HCT116 (cell line): ENCODE data around the gene ZNRF3. TPM values are rescaled to one million over a fixed set of nuclear protein-coding genes. Genes with fewer than 3 reads are reported as not detected.
"Not testable (repeated sequence)": the region's sequence is repeated elsewhere in the genome, so short reads cannot be mapped to it uniquely, and the experiment has no call there.

Source experiments
- ATAC-seq: fragments of 200-7000 bp; cut with Tn5 transposase; 2 replicates; pipeline ENCODE4 v1.9.1; 2020; ENCODE audit warnings: mild to moderate bottlenecking, moderate library complexity
- BruUV-seq: library from RNA; stranded (reverse); fragments of 400-500 nt; replicated peaks from 2 replicates; lab custom pipeline; 2021; lab: Mats Ljungman, UMichigan
- CTCF ChIA-PET: fragments of 300-600 bp; sonication (Branson Sonifier 250); formaldehyde crosslinking; loops from one replicate; lab custom pipeline; 2021; ENCODE audit warnings: antibody characterized with exemption; lab: Charles Lee
- POLR2A ChIA-PET: fragments of 300-600, 350-600 bp; sonication (Branson Sonifier 250); formaldehyde crosslinking; loops from one replicate; lab custom pipeline; 2021; ENCODE audit warnings: antibody characterized with exemption; lab: Charles Lee
- RAD21 ChIA-PET, 2 experiments: fragments of 300-600 bp; sonication (Branson Sonifier 250); formaldehyde crosslinking; loops; one replicate each; lab custom pipeline; 2023; ENCODE audit warnings: low total read pairs in 2 of 2; ENCODE audit not compliant: uncharacterized antibody in 2 of 2, unreplicated experiment in 2 of 2, low non-redundant PET in 1 of 2; lab: Charles Lee
- DNase-seq: peaks from one replicate; pipeline ENCODE4 v3.0.0-alpha.2; 2010; ENCODE audit warnings: low read depth, low spot score
- H2AFZ ChIP-seq: fragments of 200-600 bp; shearing (Covaris generic), sonication (generic); 2 replicates; pipeline ENCODE4 v1.6.1; 2017; ENCODE audit warnings: low read depth, mixed run types, mixed read lengths, antibody characterized with exemption, low read length; ENCODE audit not compliant: poor library complexity, severe bottlenecking
- H3K27ac ChIP-seq: 2 replicates; pipeline ENCODE4 v1.5.1; 2012; ENCODE audit warnings: low read depth, low read length
- H3K27me3 ChIP-seq: fragments of 200-600 bp; sonication (generic); 2 replicates; pipeline ENCODE4 v1.6.1; 2016; ENCODE audit warnings: mixed run types, low read length, mixed read lengths; ENCODE audit not compliant: insufficient read depth
- H3K36me3 ChIP-seq, 2 experiments: fragments of 200-500 bp in 1 of 2; fragments of 200-600 bp in 1 of 2; sonication (Bioruptor generic) in 1 of 2; sonication (generic) in 1 of 2; 2 replicates each; pipeline versions ENCODE4 v1.5.1 to v1.6.1; 2014 to 2016; ENCODE audit warnings: low read length in 2 of 2, inconsistent platforms in 1 of 2, mixed read lengths in 1 of 2, mixed run types in 1 of 2; ENCODE audit not compliant: insufficient read depth in 2 of 2, control insufficient read depth in 1 of 2
- H3K4me1 ChIP-seq, 2 experiments: fragments of 200-600 bp in 1 of 2; sonication (generic) in 1 of 2; 2 replicates each; pipeline versions ENCODE4 v1.5.1 to v1.6.1; 2012 to 2017; ENCODE audit warnings: low read length in 2 of 2, inconsistent platforms in 1 of 2, mild to moderate bottlenecking in 1 of 2, mixed read lengths in 1 of 2, mixed run types in 1 of 2, moderate library complexity in 1 of 2; ENCODE audit not compliant: insufficient read depth in 2 of 2, control insufficient read depth in 1 of 2
- H3K4me2 ChIP-seq: fragments of 200-600 bp; sonication (generic); 2 replicates; pipeline ENCODE4 v1.6.1; 2017; ENCODE audit warnings: mixed run types, low read length, mixed read lengths
- H3K4me3 ChIP-seq, 2 experiments: fragments of 200-600 bp in 1 of 2; sonication (generic) in 1 of 2; replicated peaks in 1 of 2; 2 replicates each; pipeline ENCODE4 v1.5.1; 2011 to 2016; ENCODE audit warnings: low read length in 2 of 2, control low read depth in 1 of 2, low read depth in 1 of 2, mild to moderate bottlenecking in 1 of 2, mixed read lengths in 1 of 2, mixed run types in 1 of 2
- H3K79me2 ChIP-seq: fragments of 200-600 bp; sonication (generic); 2 replicates; pipeline ENCODE4 v1.6.1; 2017; ENCODE audit warnings: mild to moderate bottlenecking, mixed run types, low read length, moderate library complexity, mixed read lengths; ENCODE audit not compliant: insufficient read depth
- H3K9ac ChIP-seq: fragments of 200-600 bp; sonication (generic); 2 replicates; pipeline ENCODE4 v1.6.1; 2016; ENCODE audit warnings: low read length, mixed read lengths
- H3K9me2 ChIP-seq: fragments of 200-600 bp; sonication (generic), shearing (Covaris generic); 2 replicates; pipeline ENCODE4 v1.6.1; 2017; ENCODE audit warnings: mixed run types, mild to moderate bottlenecking, moderate library complexity; ENCODE audit not compliant: insufficient read depth
- H3K9me3 ChIP-seq, 2 experiments: fragments of 200-500 bp in 1 of 2; fragments of 200-600 bp in 1 of 2; sonication (Bioruptor generic) in 1 of 2; sonication (generic) in 1 of 2; 2 replicates each; pipeline ENCODE4 v1.6.1; 2014 to 2017; ENCODE audit warnings: low read length in 2 of 2, mixed read lengths in 2 of 2, inconsistent platforms in 1 of 2, low read depth in 1 of 2, mild to moderate bottlenecking in 1 of 2, mixed run types in 1 of 2, moderate library complexity in 1 of 2; ENCODE audit not compliant: control insufficient read depth in 1 of 2, insufficient read depth in 1 of 2
- H4K20me1 ChIP-seq: fragments of 200-600 bp; sonication (generic), shearing (Covaris generic); 2 replicates; pipeline ENCODE4 v1.6.1; 2017; ENCODE audit warnings: mixed run types, mild to moderate bottlenecking, moderate library complexity; ENCODE audit not compliant: insufficient read depth
- CEBPB ChIP-seq: IDR thresholded peaks from 2 replicates; pipeline ENCODE4 v1.6.1; 2012; ENCODE audit warnings: low read depth
- EGR1 ChIP-seq: IDR thresholded peaks from 2 replicates; pipeline ENCODE4 v1.6.1; 2012; ENCODE audit warnings: low read depth
- EZH2 ChIP-seq: fragments of 200-600 bp; sonication (generic); IDR thresholded peaks from 2 replicates; pipeline ENCODE4 v1.6.1; 2017; ENCODE audit warnings: antibody characterized with exemption, mixed run types
- JUND ChIP-seq: IDR thresholded peaks from 2 replicates; pipeline ENCODE4 v1.6.1; 2012
- POLR2A ChIP-seq: IDR thresholded peaks from 2 replicates; pipeline ENCODE4 v1.7.0; 2011; ENCODE audit warnings: borderline replicate concordance; ENCODE audit not compliant: insufficient read depth, insufficient read length; ENCODE audit errors: extremely low read depth
- RAD21 ChIP-seq: IDR thresholded peaks from 2 replicates; pipeline ENCODE4 v1.6.1; 2012; ENCODE audit warnings: low read depth, mild to moderate bottlenecking
- SIN3A ChIP-seq: IDR thresholded peaks from 2 replicates; pipeline ENCODE4 v1.6.1; 2012; ENCODE audit warnings: low read depth
- SRF ChIP-seq: IDR thresholded peaks from 2 replicates; pipeline ENCODE4 v1.6.1; 2012; ENCODE audit warnings: low read depth
- TCF7L2 ChIP-seq: IDR thresholded peaks from 2 replicates; pipeline ENCODE4 v1.7.0; 2011; ENCODE audit warnings: borderline replicate concordance, inconsistent platforms; ENCODE audit not compliant: insufficient read depth, insufficient read length; ENCODE audit errors: extremely low read depth
- intact Hi-C: fragments of 100-400 bp; cut with micrococcal nuclease; formaldehyde crosslinking; loops from 2 replicates; pipeline ENCODE4 v1.10.0; 2022
- total RNA-seq: library from RNA; stranded (reverse); gene quantifications from one replicate; pipeline ENCODE4 v1.2.1, GENCODE V29; 2021; ENCODE audit not compliant: unreplicated experiment
- TF ChIP-seq, protein P1 (sequence below): IDR thresholded peaks from 2 replicates; pipeline ENCODE4 v1.6.1; 2012
- TF ChIP-seq, protein P2 (sequence below): IDR thresholded peaks from 2 replicates; pipeline ENCODE4 v1.6.1; 2012; ENCODE audit warnings: low read depth

ZNRF3 gene
- total RNA-seq, 1 experiment from 2014 or later, result 12.2 TPM

DNA sequence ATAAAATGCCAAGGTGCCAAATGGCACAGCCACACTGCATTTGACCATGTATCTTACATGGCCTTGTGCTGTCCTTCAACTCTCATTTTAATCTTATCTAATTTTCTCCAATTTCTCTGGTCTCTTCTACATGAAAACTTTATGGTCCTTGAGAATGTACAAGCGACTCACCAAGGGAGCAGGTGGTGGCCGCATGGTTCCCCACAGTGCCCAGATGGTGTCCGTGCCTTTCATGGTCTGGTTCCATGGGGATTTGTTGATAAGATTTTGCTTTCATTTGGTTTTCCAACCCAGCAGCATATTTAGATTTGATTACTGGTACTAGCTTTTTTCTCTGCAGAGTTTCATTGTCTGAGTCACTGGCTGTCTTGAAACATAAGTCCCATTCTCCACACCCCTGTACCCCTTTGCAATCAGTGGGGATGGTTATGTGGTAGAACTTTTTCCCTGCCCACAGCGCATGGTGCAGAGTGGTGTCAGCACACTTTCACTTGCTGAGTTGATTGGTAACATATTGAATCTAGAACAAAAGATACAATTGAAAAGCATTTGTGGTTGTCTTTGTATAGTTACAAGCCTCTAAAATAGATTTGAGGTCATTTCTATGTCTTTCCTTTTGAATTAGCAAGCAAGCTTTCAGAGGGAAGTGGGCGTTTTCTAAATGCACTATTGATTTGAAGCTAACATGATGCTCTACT is 24.1 kb downstream of the ZNRF3 start:
- no peak overlapping the region for H3K4me3 ChIP-seq
- ChIA-PET POLR2A (no interaction called here), RAD21 (no interaction called here), CTCF (no interaction called here)
- H2AFZ ChIP-seq, result no peak overlapping the region
- H4K20me1 ChIP-seq, result peaks cover 5% of the 10 kb centered on the region; the same call in 1 of the 2 replicates
- TF ChIP-seq POLR2A (no peak), RAD21 (no peak), CEBPB (no peak), EGR1 (no peak), SRF (no peak), JUND (no peak), TCF7L2 (no peak), SIN3A (no peak), EZH2 (no peak)
- TF ChIP-seq, protein P1, sequence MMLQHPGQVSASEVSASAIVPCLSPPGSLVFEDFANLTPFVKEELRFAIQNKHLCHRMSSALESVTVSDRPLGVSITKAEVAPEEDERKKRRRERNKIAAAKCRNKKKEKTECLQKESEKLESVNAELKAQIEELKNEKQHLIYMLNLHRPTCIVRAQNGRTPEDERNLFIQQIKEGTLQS, result no peak
- TF ChIP-seq, protein P2, sequence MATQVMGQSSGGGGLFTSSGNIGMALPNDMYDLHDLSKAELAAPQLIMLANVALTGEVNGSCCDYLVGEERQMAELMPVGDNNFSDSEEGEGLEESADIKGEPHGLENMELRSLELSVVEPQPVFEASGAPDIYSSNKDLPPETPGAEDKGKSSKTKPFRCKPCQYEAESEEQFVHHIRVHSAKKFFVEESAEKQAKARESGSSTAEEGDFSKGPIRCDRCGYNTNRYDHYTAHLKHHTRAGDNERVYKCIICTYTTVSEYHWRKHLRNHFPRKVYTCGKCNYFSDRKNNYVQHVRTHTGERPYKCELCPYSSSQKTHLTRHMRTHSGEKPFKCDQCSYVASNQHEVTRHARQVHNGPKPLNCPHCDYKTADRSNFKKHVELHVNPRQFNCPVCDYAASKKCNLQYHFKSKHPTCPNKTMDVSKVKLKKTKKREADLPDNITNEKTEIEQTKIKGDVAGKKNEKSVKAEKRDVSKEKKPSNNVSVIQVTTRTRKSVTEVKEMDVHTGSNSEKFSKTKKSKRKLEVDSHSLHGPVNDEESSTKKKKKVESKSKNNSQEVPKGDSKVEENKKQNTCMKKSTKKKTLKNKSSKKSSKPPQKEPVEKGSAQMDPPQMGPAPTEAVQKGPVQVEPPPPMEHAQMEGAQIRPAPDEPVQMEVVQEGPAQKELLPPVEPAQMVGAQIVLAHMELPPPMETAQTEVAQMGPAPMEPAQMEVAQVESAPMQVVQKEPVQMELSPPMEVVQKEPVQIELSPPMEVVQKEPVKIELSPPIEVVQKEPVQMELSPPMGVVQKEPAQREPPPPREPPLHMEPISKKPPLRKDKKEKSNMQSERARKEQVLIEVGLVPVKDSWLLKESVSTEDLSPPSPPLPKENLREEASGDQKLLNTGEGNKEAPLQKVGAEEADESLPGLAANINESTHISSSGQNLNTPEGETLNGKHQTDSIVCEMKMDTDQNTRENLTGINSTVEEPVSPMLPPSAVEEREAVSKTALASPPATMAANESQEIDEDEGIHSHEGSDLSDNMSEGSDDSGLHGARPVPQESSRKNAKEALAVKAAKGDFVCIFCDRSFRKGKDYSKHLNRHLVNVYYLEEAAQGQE, result no peak
- no peaks in the 10 kb centered on the region for H3K27me3 ChIP-seq
- H3K9me3 ChIP-seq, result no peaks in the 10 kb centered on the region
- H3K4me2 ChIP-seq, result no peak overlapping the region
- BruUV-seq, result no TSS peak
- H3K79me2 ChIP-seq, result peaks cover 86% of the 10 kb centered on the region
- H3K4me1 ChIP-seq, result peaks cover 58 to 81% of the 10 kb centered on the region in 2 experiments
- H3K9me2 ChIP-seq, result no peaks in the 10 kb centered on the region
- H3K36me3 ChIP-seq, result no peaks in the 10 kb centered on the region
- no peak overlapping the region for H3K27ac ChIP-seq
- DNase-seq, result no peak
- H3K9ac ChIP-seq, result no peak overlapping the region
- intact Hi-C loops, result no loop called here
- ATAC-seq, result no peak

DNA sequence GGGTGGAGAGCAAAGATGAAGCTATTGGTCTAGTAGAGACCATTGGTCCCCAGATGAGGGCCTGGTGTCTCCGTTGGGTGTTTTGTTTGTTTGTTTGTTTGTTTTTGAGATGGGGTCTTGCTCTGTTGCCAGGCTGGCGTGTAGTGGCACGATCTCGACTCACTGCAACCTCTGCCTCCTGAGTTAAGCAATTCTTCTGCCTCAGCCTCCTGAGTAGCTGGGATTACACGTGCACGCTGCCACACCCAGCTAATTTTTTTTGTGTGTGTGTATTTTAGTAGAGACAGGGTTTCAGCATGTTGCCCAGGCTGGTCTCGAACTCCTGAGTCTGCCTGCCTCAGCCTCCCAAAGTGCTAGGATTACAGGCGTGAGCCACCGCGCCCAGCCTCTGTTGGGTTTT is 25.4 kb downstream of the ZNRF3 start:
- ChIA-PET CTCF (interaction anchor here (1.4 kb wide), 1 partner anchor 131 kb away, joined by 3 read pairs; no protein-coding TSS in a partner anchor), POLR2A (interaction anchor here (0.8 kb wide), 1 partner anchor 122 kb away, joined by 3 read pairs; no protein-coding TSS in a partner anchor)
- DNase-seq, H3K9me2 ChIP-seq, H3K9me3 ChIP-seq, H4K20me1 ChIP-seq, RAD21 ChIA-PET, H3K36me3 ChIP-seq, H3K27me3 ChIP-seq, ATAC-seq, H3K9ac ChIP-seq, intact Hi-C loops, H2AFZ ChIP-seq, BruUV-seq, H3K27ac ChIP-seq, H3K4me3 ChIP-seq: not testable (repeated sequence)
- H3K4me2 ChIP-seq, result peak overlapping the region; percentile 8
- H3K4me1 ChIP-seq, result peaks cover 52 to 73% of the 10 kb centered on the region in 2 experiments
- H3K79me2 ChIP-seq, result peaks cover 85% of the 10 kb centered on the region
